Measurements from ENCODE around the gene TCF4. TPM values are rescaled to one million over a fixed set of nuclear protein-coding genes. Genes with fewer than 3 reads are reported as not detected.

TCF4 gene
- total and polyA plus RNA-seq, 2 of the 13 experiments (the other 11 are each of a cell fraction or from before 2014, with no cell fraction given): not detected

DNA sequence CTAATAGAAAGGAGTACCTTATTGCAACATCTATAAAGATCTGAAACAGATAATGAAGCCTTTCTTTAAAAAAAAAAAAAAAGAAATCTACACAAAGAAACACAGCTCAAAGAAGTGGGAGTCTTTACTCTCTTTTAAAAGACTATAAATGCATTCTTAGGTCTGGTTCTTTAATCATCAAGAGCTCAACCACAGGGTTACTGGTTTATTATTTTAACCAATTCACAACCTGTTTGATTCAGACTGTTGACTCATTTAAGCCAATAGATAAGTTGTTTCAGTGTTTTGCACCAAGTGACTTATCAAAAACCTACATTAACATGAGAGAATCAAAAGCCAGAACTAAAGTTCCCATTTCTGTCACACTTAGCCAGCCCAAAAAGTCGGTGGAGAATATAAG is 93.1 kb downstream of the TCF4 start (continued):
- TF ChIP-seq ATF5 (CRISPR knock-in tag; IDR thresholded peaks at IDR 0.05; ENCODE audit: low read depth) (no peak), MIXL1 (CRISPR knock-in tag; IDR thresholded peaks at IDR 0.05) (no peak), SMAD9 (CRISPR knock-in tag; IDR thresholded peaks at IDR 0.05) (no peak), ZNF331 (CRISPR knock-in tag; IDR thresholded peaks at IDR 0.05) (no peak), ZNF790 (CRISPR knock-in tag; IDR thresholded peaks at IDR 0.05; ENCODE audit: borderline replicate concordance) (no peak)

DNA sequence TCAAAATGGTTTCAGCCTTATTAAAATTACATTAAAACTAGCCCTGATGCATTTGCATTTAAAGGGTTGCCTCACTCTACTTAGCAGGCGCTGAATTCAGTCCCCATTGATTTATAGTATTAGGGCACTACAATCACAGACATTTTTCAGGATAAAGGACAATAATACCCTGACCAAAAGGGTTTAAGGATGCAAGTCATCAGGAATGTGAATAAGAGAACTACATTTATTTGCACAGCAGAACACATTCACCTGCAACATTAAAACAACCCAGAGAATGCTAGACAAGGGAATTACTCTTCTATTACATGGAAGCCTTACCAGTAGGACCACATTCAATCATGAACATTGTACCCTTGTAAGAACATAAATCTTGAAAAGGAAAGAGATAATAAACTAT is 93.6 kb downstream of the TCF4 start:
- Histone ChIP-seq H3K9me3 (ENCODE audit: low read length) (no peaks in the 10 kb centered on the region), H3K4me2 (ENCODE audit: low read depth, low read length) (no peak overlapping the region), H3K4me1 (ENCODE audit: insufficient read depth, low read length) (no peaks in the 10 kb centered on the region), H4K20me1 (ENCODE audit: insufficient read depth, low read length) (no peaks in the 10 kb centered on the region), H3K27me3 (ENCODE audit: control insufficient read depth in 1 of 2, insufficient read depth in 2 of 2, low read length in 2 of 2) (no peaks in the 10 kb centered on the region), H3K4me3 (replicated peaks in 1 of 3; ENCODE audit: insufficient read depth in 1 of 3, low read depth in 2 of 3, low read length in 3 of 3) (no peak overlapping the region), H2AFZ (ENCODE audit: low read length) (no peak overlapping the region), H3K9ac (ENCODE audit: insufficient read depth, low read depth, low read length) (no peak overlapping the region), H3K79me2 (ENCODE audit: insufficient read depth, low read length) (no peaks in the 10 kb centered on the region), H3K27ac (ENCODE audit: extremely low read length, insufficient read depth, low read length) (no peak overlapping the region), H3K36me3 (replicated peaks in 1 of 2; ENCODE audit: control insufficient read depth in 1 of 2, insufficient read depth in 2 of 2, low read length in 2 of 2) (no peaks in the 10 kb centered on the region)
- FAIRE-seq (no peak), ATAC-seq (no peak), DNase-seq (ENCODE audit: low spot score) (no peak)
- ChIA-PET CTCF (ENCODE audit: low intra/inter-chr PET ratio, low total read pairs) (no interaction called here), POLR2A (no interaction called here)
- BruUV-seq (replicated peaks): no TSS peak
- TF ChIP-seq ZSCAN22 (CRISPR knock-in tag; IDR thresholded peaks at IDR 0.05): no peak
- no peak for TF ChIP-seq DR1 (CRISPR knock-in tag; IDR thresholded peaks at IDR 0.05)
- no peak for TF ChIP-seq ZNF20 (CRISPR knock-in tag; IDR thresholded peaks at IDR 0.05)
- no peak for TF ChIP-seq ZSCAN25 (CRISPR knock-in tag; IDR thresholded peaks at IDR 0.05)
- TF ChIP-seq KDM2A (CRISPR knock-in tag; IDR thresholded peaks at IDR 0.05; ENCODE audit: borderline replicate concordance, low read depth): no peak
- TF ChIP-seq, protein P1, sequence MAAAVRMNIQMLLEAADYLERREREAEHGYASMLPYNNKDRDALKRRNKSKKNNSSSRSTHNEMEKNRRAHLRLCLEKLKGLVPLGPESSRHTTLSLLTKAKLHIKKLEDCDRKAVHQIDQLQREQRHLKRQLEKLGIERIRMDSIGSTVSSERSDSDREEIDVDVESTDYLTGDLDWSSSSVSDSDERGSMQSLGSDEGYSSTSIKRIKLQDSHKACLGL (CRISPR knock-in tag; IDR thresholded peaks at IDR 0.05): no peak
- TF ChIP-seq ZNF660 (CRISPR knock-in tag; IDR thresholded peaks at IDR 0.05; ENCODE audit: borderline replicate concordance, low read depth): no peak
- WGBS (ENCODE audit: low lambda C conversion rate): 0% methylated on average over 1 of the region's 1 CpG
- in situ Hi-C loops (cut with HindIII; ENCODE audit: extremely low pct_ligation_motif_present, low pct_unique_long_range_greater_than_20kb) (no loop called here), intact Hi-C loops (cut with micrococcal nuclease; ENCODE audit: unreplicated experiment) (no loop called here)

All from HepG2 (cell line).